SK-N-SH treated with all-trans-retinoic acid at 6 μM for 48 hours (cell line): Measurements from ENCODE around the gene PTPN7.

Source experiments
- CREB5 ChIP-seq: fragments of 250-450 bp; sonication (Bioruptor Pico); IDR thresholded peaks from 2 replicates; pipeline ENCODE4 v1.5.1; 2020; ENCODE audit warnings: low read depth, mild to moderate bottlenecking, moderate library complexity
- SNAI2 ChIP-seq: fragments of 250-450 bp; sonication (Bioruptor Pico); IDR thresholded peaks from 2 replicates; pipeline ENCODE4 v1.5.0; 2020; ENCODE audit warnings: mild to moderate bottlenecking, moderate library complexity
- ZFP3 ChIP-seq: fragments of 250-450 bp; sonication (Bioruptor Pico); IDR thresholded peaks from 2 replicates; pipeline ENCODE4 v1.5.0; 2020; ENCODE audit warnings: mild to moderate bottlenecking, moderate library complexity
- TF ChIP-seq, protein P1 (sequence below): fragments of 250-450 bp; sonication (Bioruptor Pico); IDR thresholded peaks from 2 replicates; pipeline ENCODE4 v1.8.0; 2020; ENCODE audit warnings: mild to moderate bottlenecking, moderate library complexity, borderline replicate concordance

DNA sequence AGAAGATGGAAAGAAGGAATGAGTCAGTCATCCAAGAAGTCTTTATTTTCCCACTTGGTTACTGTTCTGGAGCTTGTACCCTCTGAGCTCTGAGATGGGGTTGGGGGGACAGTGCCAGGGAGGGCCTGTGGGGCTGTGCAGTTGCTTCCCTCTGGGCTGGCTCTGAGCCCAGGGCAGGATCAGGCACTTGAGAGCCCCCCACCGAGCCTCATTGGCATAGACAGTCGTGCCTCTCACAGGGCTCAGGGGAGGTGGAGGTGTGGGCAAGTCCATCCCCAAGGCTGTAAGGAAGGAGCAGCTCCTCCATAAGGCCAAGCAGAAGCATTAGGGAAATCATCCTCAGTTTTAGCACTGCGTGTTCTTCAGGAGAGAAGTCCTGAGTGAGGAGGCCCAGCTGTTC lies 13.4 kb downstream of the PTPN7 start:
- TF ChIP-seq SNAI2 (no peak), CREB5 (CRISPR knock-in tag) (no peak), ZFP3 (CRISPR knock-in tag) (no peak)
- TF ChIP-seq, protein P1, sequence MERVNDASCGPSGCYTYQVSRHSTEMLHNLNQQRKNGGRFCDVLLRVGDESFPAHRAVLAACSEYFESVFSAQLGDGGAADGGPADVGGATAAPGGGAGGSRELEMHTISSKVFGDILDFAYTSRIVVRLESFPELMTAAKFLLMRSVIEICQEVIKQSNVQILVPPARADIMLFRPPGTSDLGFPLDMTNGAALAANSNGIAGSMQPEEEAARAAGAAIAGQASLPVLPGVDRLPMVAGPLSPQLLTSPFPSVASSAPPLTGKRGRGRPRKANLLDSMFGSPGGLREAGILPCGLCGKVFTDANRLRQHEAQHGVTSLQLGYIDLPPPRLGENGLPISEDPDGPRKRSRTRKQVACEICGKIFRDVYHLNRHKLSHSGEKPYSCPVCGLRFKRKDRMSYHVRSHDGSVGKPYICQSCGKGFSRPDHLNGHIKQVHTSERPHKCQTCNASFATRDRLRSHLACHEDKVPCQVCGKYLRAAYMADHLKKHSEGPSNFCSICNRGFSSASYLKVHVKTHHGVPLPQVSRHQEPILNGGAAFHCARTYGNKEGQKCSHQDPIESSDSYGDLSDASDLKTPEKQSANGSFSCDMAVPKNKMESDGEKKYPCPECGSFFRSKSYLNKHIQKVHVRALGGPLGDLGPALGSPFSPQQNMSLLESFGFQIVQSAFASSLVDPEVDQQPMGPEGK = no peak
